K562 (cell line): ENCODE data around the gene ACTN1. TPM values are rescaled to one million over a fixed set of nuclear protein-coding genes. Genes with fewer than 3 reads are reported as not detected.

Experiments
- ATAC-seq: fragments of 200-7000 bp; cut with Tn5 transposase; 3 replicates; pipeline ENCODE4 v1.9.1; 2020; ENCODE audit warnings: moderate library complexity
- BruUV-seq: library from RNA; stranded (reverse); fragments of 400-500 nt; replicated peaks from 2 replicates; lab custom pipeline; 2021; lab: Mats Ljungman, UMichigan
- CTCF ChIA-PET: fragments of 300-600 bp; formaldehyde crosslinking; extraction: SDS; loops from one replicate; lab custom pipeline; 2021; ENCODE audit warnings: low intra/inter-chr PET ratio; lab: Yijun Ruan, JAX
- POLR2A ChIA-PET: fragments of 300-600, 350-650 bp; sonication (Branson Sonifier 250); formaldehyde crosslinking; extraction: SDS; loops from one replicate; lab custom pipeline; 2021; ENCODE audit warnings: antibody characterized with exemption, inconsistent platforms; lab: Yijun Ruan, JAX
- DNase-seq, 4 experiments: peaks; one replicate each; pipeline versions ENCODE4 v3.0.0 to v3.0.0-alpha.2; 2011 to 2018; ENCODE audit warnings: low spot score in 3 of 4, mixed read lengths in 3 of 4; ENCODE audit errors: extremely low read depth in 1 of 4
- FAIRE-seq: peaks from 2 replicates; lab custom pipeline; 2011; peaks lifted over from hg19 to GRCh38; lab: Jason Lieb, UNC
- H2AFZ ChIP-seq: 2 replicates; pipeline ENCODE4 v1.6.0; 2011; ENCODE audit warnings: low read depth, low read length, control low read depth, inconsistent platforms
- H3K27ac ChIP-seq: fragments of 200-600 bp; 3 replicates; pipeline ENCODE4 v1.8.0; 2011; ENCODE audit warnings: low read depth, mild to moderate bottlenecking, control low read depth, inconsistent platforms, low read length, moderate library complexity, mixed read lengths; ENCODE audit errors: extremely low read depth
- H3K27me3 ChIP-seq, 2 experiments: fragments of 300-600 bp in 1 of 2; 2 replicates in 1 of 2; 3 replicates in 1 of 2; pipeline versions ENCODE4 v1.6.0 to v1.8.0; 2011; ENCODE audit warnings: inconsistent platforms in 2 of 2, low read length in 2 of 2, mild to moderate bottlenecking in 1 of 2, mixed read lengths in 1 of 2, moderate library complexity in 1 of 2; ENCODE audit not compliant: control insufficient read depth in 2 of 2, insufficient read depth in 2 of 2
- H3K36me3 ChIP-seq: fragments of 300-600 bp; 3 replicates; pipeline ENCODE4 v1.8.0; 2011; ENCODE audit warnings: mild to moderate bottlenecking, low read length, inconsistent platforms; ENCODE audit not compliant: control insufficient read depth, insufficient read depth
- H3K4me1 ChIP-seq, 2 experiments: fragments of 200-600 bp in 1 of 2; replicated peaks in 1 of 2; 2 replicates in 1 of 2; 3 replicates in 1 of 2; pipeline versions ENCODE4 v1.5.1 to v1.8.0; 2011; ENCODE audit warnings: inconsistent platforms in 2 of 2, low read length in 2 of 2, mild to moderate bottlenecking in 1 of 2, mixed read lengths in 1 of 2, moderate library complexity in 1 of 2; ENCODE audit not compliant: control insufficient read depth in 2 of 2, insufficient read depth in 2 of 2
- H3K4me2 ChIP-seq: 2 replicates; pipeline ENCODE4 v1.6.1; 2011; ENCODE audit warnings: low read length, control low read depth, inconsistent platforms, mixed read lengths; ENCODE audit not compliant: insufficient read depth
- H3K4me3 ChIP-seq: fragments of 200-600 bp; sonication (generic), shearing (Covaris generic); 2 replicates; pipeline ENCODE4 v1.5.1; 2016; ENCODE audit warnings: control low read depth, inconsistent platforms
- H3K79me2 ChIP-seq: fragments of 200-600 bp; 3 replicates; pipeline ENCODE4 v1.8.0; 2011; ENCODE audit warnings: low read length, inconsistent platforms; ENCODE audit not compliant: control insufficient read depth, insufficient read depth
- H3K9ac ChIP-seq, 2 experiments: 2 replicates each; pipeline versions ENCODE4 v1.6.0 to v1.6.1; 2011; ENCODE audit warnings: low read depth in 2 of 2, low read length in 2 of 2, control low read depth in 1 of 2, inconsistent platforms in 1 of 2, mild to moderate bottlenecking in 1 of 2, mixed read lengths in 1 of 2; ENCODE audit not compliant: insufficient read depth in 1 of 2
- H3K9me1 ChIP-seq: one replicate; pipeline ENCODE4 v1.6.0; 2011; ENCODE audit warnings: inconsistent platforms, mild to moderate bottlenecking, low read length, moderate library complexity; ENCODE audit not compliant: control insufficient read depth, insufficient read depth
- H3K9me3 ChIP-seq: replicated peaks from 2 replicates; pipeline ENCODE4 v1.5.1; 2011; ENCODE audit warnings: low read depth, low read length, inconsistent platforms; ENCODE audit not compliant: control insufficient read depth, insufficient read depth
- H4K20me1 ChIP-seq: replicated peaks from 2 replicates; pipeline ENCODE4 v1.6.1; 2011; ENCODE audit warnings: low read length, inconsistent platforms, mixed read lengths; ENCODE audit not compliant: control insufficient read depth, insufficient read depth
- C11orf30 ChIP-seq: fragments of 450-650 bp; IDR thresholded peaks from 2 replicates; pipeline ENCODE4 v1.6.1; 2016; ENCODE audit warnings: low read depth, mild to moderate bottlenecking
- DPF2 ChIP-seq: fragments of 450-650 bp; IDR thresholded peaks from 2 replicates; pipeline ENCODE4 v1.6.1; 2016
- HNRNPK ChIP-seq: fragments of 200-400 bp; formaldehyde crosslinking; IDR thresholded peaks from one replicate; pipeline ENCODE4 v1.6.1; 2018; ENCODE audit warnings: mild to moderate bottlenecking, low read depth, low read length; ENCODE audit not compliant: poor library complexity, severe bottlenecking
- MLX ChIP-seq, 2 experiments: fragments of 450-650 bp in 1 of 2; sonication (generic) in 1 of 2; formaldehyde crosslinking; conservative IDR thresholded peaks; 2 replicates each; pipeline versions ENCODE4 v1.4.0 to v1.8.1; 2020 to 2022; ENCODE audit warnings: mild to moderate bottlenecking in 1 of 2, missing genetic modification reagents in 1 of 2
- SAFB ChIP-seq: fragments of 200-400 bp; formaldehyde crosslinking; IDR thresholded peaks from 2 replicates; pipeline ENCODE4 v1.6.1; 2017; ENCODE audit warnings: low read depth, low read length, borderline replicate concordance
- SUPT5H ChIP-seq: fragments of 450-650 bp; IDR thresholded peaks from 2 replicates; pipeline ENCODE4 v1.6.1; 2016
- ZNF347 ChIP-seq: fragments of 450-650 bp; formaldehyde crosslinking; IDR thresholded peaks from 2 replicates; pipeline ENCODE4 v1.4.0; 2020; ENCODE audit warnings: low read depth, mild to moderate bottlenecking, moderate library complexity
- WGBS: fragments of 100-300 bp; shearing (Covaris generic); methylation state at CpG from one replicate; pipeline ENCODE4 v1.1.6; 2016; ENCODE audit warnings: low coverage, mixed read lengths; ENCODE audit not compliant: insufficient coverage; ENCODE audit errors: missing lambda C conversion rate; 5-methylcytosine and 5-hydroxymethylcytosine counted together
- in situ Hi-C: fragments of 300-500 bp; cut with MboI; formaldehyde crosslinking; loops from 4 replicates; pipeline ENCODE4 v1.15.0; 2018; ENCODE audit warnings: inconsistent platforms, mixed read lengths
- intact Hi-C: fragments of 100-400 bp; cut with micrococcal nuclease; formaldehyde crosslinking; loops from 2 replicates; pipeline ENCODE4 v1.14.2; 2022
- polyA plus RNA-seq, 8 experiments: library from polyadenylated mRNA; depleted of rRNA in 4 of 8; stranded (reverse) in 5 of 8; unstranded in 3 of 8; fragments of >200 nt; fragmentation: Nextera tagmentation in 2 of 8; fragmentation: Illumina TruSeq in 1 of 8; extraction: Ambion mirVana in 2 of 8; extraction: Trizol in 1 of 8; gene quantifications; 2 replicates each; pipeline versions ENCODE4 v1.2.1 to v1.2.3, GENCODE V29; 2011 to 2014; ENCODE audit warnings: inconsistent platforms in 1 of 8, missing spikeins in 1 of 8
- total RNA-seq, 7 experiments: library from RNA; depleted of rRNA in 6 of 7; stranded (reverse); fragments of >200 nt in 6 of 7; fragmentation: Illumina TruSeq in 2 of 7; extraction: Trizol in 2 of 7; gene quantifications; 2 replicates each; pipeline versions ENCODE4 v1.2.1 to v1.2.3, GENCODE V29; 2011 to 2021; ENCODE audit warnings: low replicate concordance in 1 of 7
- TF ChIP-seq, protein P1 (sequence below): sonication (generic); IDR thresholded peaks from 2 replicates; pipeline ENCODE4 v1.6.1; 2016

The ACTN1 gene
- total and polyA plus RNA-seq, 9 of the 15 experiments (the other 6 are each of a cell fraction or from before 2014, with no cell fraction given): 2.2 to 67.7 (median 34.5) TPM

- Histone ChIP-seq H2AFZ (no peak overlapping the region), H3K4me2 (no peak overlapping the region)
- POLR2A ChIA-PET: interaction anchor here (0.7 kb wide), 1 partner anchor 9 kb away, joined by 3 read pairs; no protein-coding TSS in a partner anchor
- TF ChIP-seq MLX (CRISPR knock-in tag; conservative IDR thresholded peaks at IDR 0.05): no peak
- TF ChIP-seq, protein P1, sequence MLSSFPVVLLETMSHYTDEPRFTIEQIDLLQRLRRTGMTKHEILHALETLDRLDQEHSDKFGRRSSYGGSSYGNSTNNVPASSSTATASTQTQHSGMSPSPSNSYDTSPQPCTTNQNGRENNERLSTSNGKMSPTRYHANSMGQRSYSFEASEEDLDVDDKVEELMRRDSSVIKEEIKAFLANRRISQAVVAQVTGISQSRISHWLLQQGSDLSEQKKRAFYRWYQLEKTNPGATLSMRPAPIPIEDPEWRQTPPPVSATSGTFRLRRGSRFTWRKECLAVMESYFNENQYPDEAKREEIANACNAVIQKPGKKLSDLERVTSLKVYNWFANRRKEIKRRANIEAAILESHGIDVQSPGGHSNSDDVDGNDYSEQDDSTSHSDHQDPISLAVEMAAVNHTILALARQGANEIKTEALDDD: no peak
- no peak for TF ChIP-seq SAFB
- no peak for TF ChIP-seq DPF2
- TF ChIP-seq ZNF347: no peak
- TF ChIP-seq HNRNPK: no peak
- no peak for TF ChIP-seq C11orf30
- TF ChIP-seq SUPT5H: no peak
- TF ChIP-seq, all 486 proteins: peak for 0
- WGBS: 49% methylated on average over 6 of the region's 13 CpGs
- Histone ChIP-seq H3K79me2 (no peaks in the 10 kb centered on the region), H3K27ac (no peak overlapping the region), H3K4me1 (no peaks in the 10 kb centered on the region; a peak in 1 of 5 replicates), H3K9me3 (no peaks in the 10 kb centered on the region), H4K20me1 (no peaks in the 10 kb centered on the region), H3K9me1 (no peaks in the 10 kb centered on the region), H3K9ac (no peak overlapping the region), H3K36me3 (no peaks in the 10 kb centered on the region), H3K27me3 (no peaks in the 10 kb centered on the region), H3K4me3 (no peak overlapping the region)
- FAIRE-seq (no peak), ATAC-seq (no peak), DNase-seq (no peak)
- intact Hi-C loops (loop anchor here (1.0 to 10.0 kb wide), 2 partner anchors 244 to 601 kb away; no protein-coding TSS in a partner anchor), in situ Hi-C loops (loop anchor here (25.0 kb wide), 1 partner anchor 599 kb away; no protein-coding TSS in a partner anchor)
- BruUV-seq: no TSS peak
- CTCF ChIA-PET: interaction anchor here (1.2 to 2.4 kb wide), 2 partner anchors 226 to 243 kb away, joined by 5 to 15 read pairs; no protein-coding TSS in a partner anchor
These were observed 115.3 kb downstream of the ACTN1 start for GRCh38 chr14:68863610-68864360.
